ENCODE results near the gene PARVG. TPM values are rescaled to one million over a fixed set of nuclear protein-coding genes. Genes with fewer than 3 reads are reported as not detected.

PARVG gene
- total RNA-seq, 1 donor from 2014 or later, result not detected

GRCh38 chr22:44172370-44173108, 8.2 kb upstream of the PARVG start:
- DNase-seq (ENCODE audit: low read depth) (no peak), FAIRE-seq (no peak)
- H3K4me3 ChIP-seq (ENCODE audit: low read depth, low read length), result no peak overlapping the region
- H3K36me3 ChIP-seq (ENCODE audit: control insufficient read depth, insufficient read depth, low read length), result no peaks in the 10 kb centered on the region
- H3K27me3 ChIP-seq (ENCODE audit: control insufficient read depth, insufficient read depth, low read length), result no peaks in the 10 kb centered on the region
- TF ChIP-seq CTCF (IDR thresholded peaks at IDR 0.05; ENCODE audit: insufficient read depth, low read length, severe bottlenecking), result no peak

GRCh38 chr22:44173154-44173553, 7.6 kb upstream of the PARVG start:
- Histone ChIP-seq H3K4me3 (ENCODE audit: low read depth, low read length) (no peak overlapping the region), H3K27me3 (ENCODE audit: control insufficient read depth, insufficient read depth, low read length) (no peaks in the 10 kb centered on the region), H3K36me3 (ENCODE audit: control insufficient read depth, insufficient read depth, low read length) (no peaks in the 10 kb centered on the region)
- FAIRE-seq (no peak), DNase-seq (ENCODE audit: low read depth) (no peak)
- no peak for TF ChIP-seq CTCF (IDR thresholded peaks at IDR 0.05; ENCODE audit: insufficient read depth, low read length, severe bottlenecking)

- Histone ChIP-seq H3K27me3 (ENCODE audit: control insufficient read depth, insufficient read depth, low read length) (peaks cover 4% of the 10 kb centered on the region), H3K36me3 (ENCODE audit: control insufficient read depth, insufficient read depth, low read length) (no peaks in the 10 kb centered on the region), H3K4me3 (ENCODE audit: low read depth, low read length) (no peak overlapping the region)
- no peak for FAIRE-seq
- no peak for TF ChIP-seq CTCF (IDR thresholded peaks at IDR 0.05; ENCODE audit: insufficient read depth, low read length, severe bottlenecking)
- DNase-seq (ENCODE audit: low read depth), result no peak
Observed at GRCh38 chr22:44175676-44176075, 5.0 kb upstream of the PARVG start.

- peaks cover 6% of the 10 kb centered on the region for H3K27me3 ChIP-seq (ENCODE audit: control insufficient read depth, insufficient read depth, low read length)
- FAIRE-seq, result no peak
- TF ChIP-seq CTCF (IDR thresholded peaks at IDR 0.05; ENCODE audit: insufficient read depth, low read length, severe bottlenecking), result no peak
Observed at GRCh38 chr22:44179196-44179988, 1.3 kb upstream of the PARVG start.

GRCh38 chr22:44179989-44180705, 578 bp upstream of the PARVG start:
- no peaks in the 10 kb centered on the region for H3K36me3 ChIP-seq (ENCODE audit: control insufficient read depth, insufficient read depth, low read length)
- FAIRE-seq (peak; percentile 7), DNase-seq (ENCODE audit: low read depth) (no peak)
- no peak for TF ChIP-seq CTCF (IDR thresholded peaks at IDR 0.05; ENCODE audit: insufficient read depth, low read length, severe bottlenecking)
- no peak overlapping the region for H3K4me3 ChIP-seq (ENCODE audit: low read depth, low read length)
- H3K27me3 ChIP-seq (ENCODE audit: control insufficient read depth, insufficient read depth, low read length), result peaks cover 6% of the 10 kb centered on the region

More at GRCh38 chr22:44179196-44179988, 1.3 kb upstream of the PARVG start:
- H3K4me3 ChIP-seq (ENCODE audit: low read depth, low read length), result no peak overlapping the region
- no peak for DNase-seq (ENCODE audit: low read depth)
- H3K36me3 ChIP-seq (ENCODE audit: control insufficient read depth, insufficient read depth, low read length), result no peaks in the 10 kb centered on the region

All from bronchial epithelial cell (primary cell).